Cardiac muscle cell (in vitro differentiated cells and primary cell): ENCODE results near the gene IL26. TPM values are rescaled to one million over a fixed set of nuclear protein-coding genes. Genes with fewer than 3 reads are reported as not detected.

Experiments used
- DNase-seq, 2 donors: peaks; one replicate each; pipeline versions ENCODE4 v3.0.0 to v3.0.0-alpha.2; 2010 to 2017; ENCODE audit warnings: low read depth in 1 of 2, low spot score in 1 of 2
- H3K27ac ChIP-seq: fragments of 200-600 bp; sonication (generic); 2 replicates; pipeline ENCODE4 v1.5.1; 2016
- H3K27me3 ChIP-seq: fragments of 200-600 bp; sonication (generic); 2 replicates; pipeline ENCODE4 v1.6.0; 2016; ENCODE audit warnings: control low read depth
- H3K36me3 ChIP-seq: fragments of 200-600 bp; sonication (generic); 2 replicates; pipeline ENCODE4 v1.5.1; 2016; ENCODE audit warnings: control low read depth
- H3K4me1 ChIP-seq: fragments of 200-600 bp; sonication (generic); 2 replicates; pipeline ENCODE4 v1.8.1; 2017; ENCODE audit warnings: low read depth, mild to moderate bottlenecking, mixed run types
- H3K4me3 ChIP-seq: fragments of 200-600 bp; sonication (generic); 2 replicates; pipeline ENCODE4 v1.5.1; 2016; ENCODE audit warnings: mild to moderate bottlenecking
- H3K9me3 ChIP-seq: fragments of 200-600 bp; sonication (generic); 2 replicates; pipeline ENCODE4 v1.5.1; 2017; ENCODE audit warnings: low read depth, mild to moderate bottlenecking, control low read depth
- polyA plus RNA-seq: library from polyadenylated mRNA; unstranded; fragments of >200 nt; fragmentation: Nextera tagmentation; extraction: Ambion mirVana; gene quantifications from 2 replicates; pipeline ENCODE4 v1.2.1, GENCODE V29; 2016
- total RNA-seq: library from RNA; depleted of rRNA; stranded (reverse); fragments of >200 nt; gene quantifications from 2 replicates; pipeline ENCODE4 v1.2.3, GENCODE V29; 2016
- TF ChIP-seq, protein P1 (sequence below): IDR thresholded peaks from 2 replicates; pipeline ENCODE4 v1.5.1; 2012; ENCODE audit warnings: low read depth, mild to moderate bottlenecking, low read length

The IL26 gene
- total and polyA plus RNA-seq, 2 experiments from 2014 or later = not detected

DNA sequence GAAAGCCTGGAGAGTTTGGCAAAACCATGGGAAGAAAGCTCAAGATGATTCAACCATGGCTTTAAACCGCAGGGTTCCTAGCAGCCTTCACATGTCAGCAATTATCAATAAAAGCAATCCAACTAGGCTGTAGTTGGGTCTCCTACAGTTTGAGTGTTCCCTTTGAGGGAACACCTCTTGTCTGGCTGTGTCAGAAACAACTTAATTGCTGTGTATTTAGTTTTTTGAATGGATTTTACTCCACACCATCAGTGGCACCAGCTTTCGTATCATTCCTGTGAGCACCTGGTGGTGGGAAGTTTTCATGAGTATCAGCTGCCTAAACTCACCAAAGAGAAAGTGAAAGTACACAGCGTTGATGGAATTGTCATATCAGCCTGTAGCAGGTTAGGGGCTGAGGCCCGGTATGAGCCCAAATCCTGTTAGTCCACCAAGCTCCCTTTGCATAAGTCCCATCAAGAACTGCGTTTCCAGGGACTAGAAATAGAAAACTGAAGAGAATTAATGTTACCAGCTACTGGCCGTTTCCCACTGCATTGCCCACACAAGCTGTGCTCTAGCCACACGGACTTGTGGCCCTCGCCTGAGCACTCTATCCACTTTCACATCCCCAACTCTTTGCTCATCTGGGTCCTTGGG, 10.9 kb upstream of the IL26 start:
- Histone ChIP-seq H3K9me3 (no peaks in the 10 kb centered on the region), H3K27me3 (no peaks in the 10 kb centered on the region), H3K27ac (peak overlapping the region; percentile 84), H3K4me1 (peaks cover 21% of the 10 kb centered on the region), H3K36me3 (no peaks in the 10 kb centered on the region), H3K4me3 (no peak overlapping the region)
- TF ChIP-seq, protein P1, sequence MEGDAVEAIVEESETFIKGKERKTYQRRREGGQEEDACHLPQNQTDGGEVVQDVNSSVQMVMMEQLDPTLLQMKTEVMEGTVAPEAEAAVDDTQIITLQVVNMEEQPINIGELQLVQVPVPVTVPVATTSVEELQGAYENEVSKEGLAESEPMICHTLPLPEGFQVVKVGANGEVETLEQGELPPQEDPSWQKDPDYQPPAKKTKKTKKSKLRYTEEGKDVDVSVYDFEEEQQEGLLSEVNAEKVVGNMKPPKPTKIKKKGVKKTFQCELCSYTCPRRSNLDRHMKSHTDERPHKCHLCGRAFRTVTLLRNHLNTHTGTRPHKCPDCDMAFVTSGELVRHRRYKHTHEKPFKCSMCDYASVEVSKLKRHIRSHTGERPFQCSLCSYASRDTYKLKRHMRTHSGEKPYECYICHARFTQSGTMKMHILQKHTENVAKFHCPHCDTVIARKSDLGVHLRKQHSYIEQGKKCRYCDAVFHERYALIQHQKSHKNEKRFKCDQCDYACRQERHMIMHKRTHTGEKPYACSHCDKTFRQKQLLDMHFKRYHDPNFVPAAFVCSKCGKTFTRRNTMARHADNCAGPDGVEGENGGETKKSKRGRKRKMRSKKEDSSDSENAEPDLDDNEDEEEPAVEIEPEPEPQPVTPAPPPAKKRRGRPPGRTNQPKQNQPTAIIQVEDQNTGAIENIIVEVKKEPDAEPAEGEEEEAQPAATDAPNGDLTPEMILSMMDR = no peak
- DNase-seq = no peak

DNA sequence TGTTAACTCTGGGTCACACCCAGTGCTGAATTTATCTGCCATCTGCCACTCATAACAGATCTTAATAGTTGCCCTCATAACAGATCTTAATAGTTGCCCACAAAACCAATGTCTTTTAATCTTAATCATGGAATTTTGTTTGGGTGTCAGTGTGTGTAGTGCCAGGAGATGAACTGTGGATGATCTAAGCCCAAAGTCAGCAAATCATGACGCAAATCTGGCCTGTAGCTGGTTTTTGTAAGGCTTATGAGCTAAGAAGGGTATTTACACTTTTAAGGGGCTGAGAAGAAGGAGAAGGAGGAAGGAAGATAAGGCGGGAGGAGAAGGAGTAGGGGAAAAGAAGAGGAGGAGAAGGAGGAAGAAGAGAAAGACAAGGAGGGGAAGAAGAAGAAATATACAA, 10.0 kb upstream of the IL26 start:
- Histone ChIP-seq H3K4me1 (peaks cover 19% of the 10 kb centered on the region), H3K27ac (no peak overlapping the region), H3K27me3 (no peaks in the 10 kb centered on the region), H3K36me3 (no peaks in the 10 kb centered on the region), H3K9me3 (no peaks in the 10 kb centered on the region), H3K4me3 (no peak overlapping the region)
- TF ChIP-seq, protein P1 = no peak
- DNase-seq = no peak

DNA sequence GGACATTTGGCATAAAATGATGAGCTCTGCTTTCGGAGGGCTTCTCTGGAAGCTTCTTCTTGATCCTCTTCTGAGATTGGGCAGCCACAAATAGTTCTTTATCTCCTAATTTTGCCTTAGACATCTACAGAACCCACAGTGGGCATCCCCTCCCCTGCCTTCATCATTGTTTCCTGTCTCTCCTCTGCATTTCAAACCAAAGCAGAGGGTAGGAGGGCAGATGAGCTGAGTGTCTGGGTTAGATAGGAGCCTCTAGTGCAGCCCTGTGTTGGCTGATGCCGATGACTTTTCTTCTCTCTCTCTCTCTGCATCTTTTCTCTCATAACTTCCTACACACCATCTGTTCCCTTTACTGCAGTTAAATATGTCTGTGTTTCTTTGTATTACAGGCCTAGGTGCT, 8.5 kb upstream of the IL26 start:
- H3K27me3 ChIP-seq = no peaks in the 10 kb centered on the region
- no peaks in the 10 kb centered on the region for H3K9me3 ChIP-seq
- H3K36me3 ChIP-seq = no peaks in the 10 kb centered on the region
- H3K4me3 ChIP-seq = no peak overlapping the region
- peaks cover 19% of the 10 kb centered on the region for H3K4me1 ChIP-seq
- H3K27ac ChIP-seq = no peak overlapping the region
- DNase-seq = no peak
- TF ChIP-seq, protein P1 = no peak

DNA sequence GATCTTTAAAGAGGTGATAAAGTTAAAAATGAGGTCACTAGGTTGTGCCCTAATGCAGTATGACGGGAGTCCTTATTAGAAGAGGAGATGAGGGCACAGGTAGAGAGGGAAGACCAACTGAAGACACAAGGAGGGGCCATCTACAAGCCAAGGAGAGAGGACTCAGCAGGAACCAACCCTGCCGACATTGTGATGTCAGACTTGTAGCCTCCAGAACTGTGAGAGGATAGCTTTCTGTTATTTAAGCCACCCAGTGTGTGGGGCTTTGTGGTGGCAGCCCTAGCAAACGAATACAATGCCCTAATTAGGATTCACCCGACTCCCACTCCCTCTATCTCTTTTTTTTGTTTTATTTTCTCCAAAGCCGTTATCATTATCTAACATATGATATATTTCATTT, 7.9 kb upstream of the IL26 start:
- DNase-seq = no peak

DNA sequence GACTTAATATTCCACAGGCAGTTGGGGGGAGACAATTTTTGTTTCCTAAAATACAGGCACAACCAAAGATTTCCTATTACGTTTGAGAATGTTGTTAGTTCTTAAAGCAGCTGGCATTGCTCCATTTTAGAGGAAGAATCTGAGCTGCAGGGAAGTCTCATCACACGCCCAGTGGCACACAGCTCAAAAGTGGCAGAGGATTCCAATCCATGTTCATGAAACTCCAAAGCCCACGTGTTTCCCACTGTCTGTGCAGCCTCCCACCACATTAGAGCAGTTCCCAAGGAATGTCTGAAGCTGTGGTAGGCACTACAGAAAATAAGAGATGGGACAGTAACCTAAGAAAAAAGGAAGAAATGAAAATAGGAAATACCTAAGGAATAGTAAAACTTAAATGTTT, 6.1 kb upstream of the IL26 start:
- no peak for DNase-seq
- Histone ChIP-seq H3K9me3 (no peaks in the 10 kb centered on the region), H3K4me3 (no peak overlapping the region), H3K36me3 (no peaks in the 10 kb centered on the region), H3K4me1 (peaks cover 3% of the 10 kb centered on the region), H3K27ac (no peak overlapping the region), H3K27me3 (no peaks in the 10 kb centered on the region)
- TF ChIP-seq, protein P1 = no peak

More for the DNA sequence above, 7.9 kb upstream of the IL26 start:
- peaks cover 19% of the 10 kb centered on the region for H3K4me1 ChIP-seq
- H3K4me3 ChIP-seq = no peak overlapping the region
- H3K9me3 ChIP-seq = no peaks in the 10 kb centered on the region
- no peaks in the 10 kb centered on the region for H3K27me3 ChIP-seq
- H3K27ac ChIP-seq = no peak overlapping the region
- TF ChIP-seq, protein P1 = no peak
- H3K36me3 ChIP-seq = no peaks in the 10 kb centered on the region
